Measurements from ENCODE around the gene MRPL18.

- no peak for TF ChIP-seq PATZ1 (CRISPR knock-in tag; IDR thresholded peaks at IDR 0.05; ENCODE audit: borderline replicate concordance)
- TF ChIP-seq BACH2 (CRISPR knock-in tag; IDR thresholded peaks at IDR 0.05; ENCODE audit: borderline replicate concordance): no peak
- TF ChIP-seq RARB (CRISPR knock-in tag; IDR thresholded peaks at IDR 0.05): no peak
Observed at GRCh38 chr6:159821726-159822125, 31.5 kb downstream of the MRPL18 start.

All from SK-N-SH treated with all-trans-retinoic acid at 6 μM for 48 hours (cell line).